Measurements from ENCODE around the gene WWOX. TPM values are rescaled to one million over a fixed set of nuclear protein-coding genes. Genes with fewer than 3 reads are reported as not detected.

Gene WWOX
- total RNA-seq, 1 experiment from 2014 or later = 79.9 TPM

GRCh38 chr16:78254841-78255240 lies 155.4 kb downstream of the WWOX start:
- no peaks in the 10 kb centered on the region for H3K27me3 ChIP-seq (replicated peaks; ENCODE audit: insufficient read depth, low read depth, low read length, poor library complexity)
- no peaks in the 10 kb centered on the region for H3K4me1 ChIP-seq (ENCODE audit: insufficient read depth, low read length, poor library complexity, severe bottlenecking)
- TF ChIP-seq CTCF (conservative IDR thresholded peaks at IDR 0.05; ENCODE audit: low read depth, low read length) (no peak), EZH2 (IDR thresholded peaks at IDR 0.05; ENCODE audit: borderline replicate concordance, low read depth, low read length, poor library complexity, severe bottlenecking) (no peak)
- no TSS peak for BruUV-seq (replicated peaks)
- no peaks in the 10 kb centered on the region for H3K9me3 ChIP-seq (ENCODE audit: low read depth, low read length, poor library complexity, severe bottlenecking)
- CTCF ChIA-PET = no interaction called here
- DNase-seq (ENCODE audit: low spot score) = no peak
- no peak overlapping the region for H3K4me3 ChIP-seq (ENCODE audit: low read depth, low read length, poor library complexity, severe bottlenecking)
- intact Hi-C loops (cut with micrococcal nuclease; ENCODE audit: unreplicated experiment) = no loop called here
- POLR2A ChIA-PET (ENCODE audit: low non-redundant PET) = no interaction called here
- H3K27ac ChIP-seq (ENCODE audit: low read depth, low read length, poor library complexity, severe bottlenecking) = no peak overlapping the region
- H3K36me3 ChIP-seq (ENCODE audit: insufficient read depth, low read length, poor library complexity, severe bottlenecking) = no peaks in the 10 kb centered on the region

GRCh38 chr16:78256686-78257375 lies 157.4 kb downstream of the WWOX start:
- no TSS peak for BruUV-seq (replicated peaks)
- Histone ChIP-seq H3K4me1 (ENCODE audit: insufficient read depth, low read length, poor library complexity, severe bottlenecking) (no peaks in the 10 kb centered on the region), H3K4me3 (ENCODE audit: low read depth, low read length, poor library complexity, severe bottlenecking) (no peak overlapping the region), H3K36me3 (ENCODE audit: insufficient read depth, low read length, poor library complexity, severe bottlenecking) (no peaks in the 10 kb centered on the region), H3K27me3 (replicated peaks; ENCODE audit: insufficient read depth, low read depth, low read length, poor library complexity) (no peaks in the 10 kb centered on the region), H3K9me3 (ENCODE audit: low read depth, low read length, poor library complexity, severe bottlenecking) (no peaks in the 10 kb centered on the region), H3K27ac (ENCODE audit: low read depth, low read length, poor library complexity, severe bottlenecking) (no peak overlapping the region)
- CTCF ChIA-PET = no interaction called here
- intact Hi-C loops (cut with micrococcal nuclease; ENCODE audit: unreplicated experiment) = no loop called here
- TF ChIP-seq CTCF (conservative IDR thresholded peaks at IDR 0.05; ENCODE audit: low read depth, low read length) (no peak), EZH2 (IDR thresholded peaks at IDR 0.05; ENCODE audit: borderline replicate concordance, low read depth, low read length, poor library complexity, severe bottlenecking) (no peak)
- POLR2A ChIA-PET (ENCODE audit: low non-redundant PET) = no interaction called here
- DNase-seq (ENCODE audit: low spot score) = no peak

GRCh38 chr16:78257376-78257728 lies 157.9 kb downstream of the WWOX start:
- POLR2A ChIA-PET (ENCODE audit: low non-redundant PET) = no interaction called here
- no peak overlapping the region for H3K4me3 ChIP-seq (ENCODE audit: low read depth, low read length, poor library complexity, severe bottlenecking)
- BruUV-seq (replicated peaks) = no TSS peak
- TF ChIP-seq CTCF (conservative IDR thresholded peaks at IDR 0.05; ENCODE audit: low read depth, low read length) = no peak
- TF ChIP-seq EZH2 (IDR thresholded peaks at IDR 0.05; ENCODE audit: borderline replicate concordance, low read depth, low read length, poor library complexity, severe bottlenecking) = no peak
- intact Hi-C loops (cut with micrococcal nuclease; ENCODE audit: unreplicated experiment) = no loop called here
- CTCF ChIA-PET = no interaction called here
- H3K27me3 ChIP-seq (replicated peaks; ENCODE audit: insufficient read depth, low read depth, low read length, poor library complexity) = no peaks in the 10 kb centered on the region
- H3K4me1 ChIP-seq (ENCODE audit: insufficient read depth, low read length, poor library complexity, severe bottlenecking) = no peaks in the 10 kb centered on the region
- DNase-seq (ENCODE audit: low spot score) = peak; percentile 17
- H3K27ac ChIP-seq (ENCODE audit: low read depth, low read length, poor library complexity, severe bottlenecking) = no peak overlapping the region
- H3K9me3 ChIP-seq (ENCODE audit: low read depth, low read length, poor library complexity, severe bottlenecking) = no peaks in the 10 kb centered on the region
- H3K36me3 ChIP-seq (ENCODE audit: insufficient read depth, low read length, poor library complexity, severe bottlenecking) = no peaks in the 10 kb centered on the region

Measured in A673 (cell line).